GM12878 (cell line): ENCODE results near the gene CDCP2.

Experiments
- ASH2L ChIP-seq: fragments of 300-600, 200-600 bp; sonication (generic); IDR thresholded peaks from 2 replicates; pipeline ENCODE4 v1.6.1; 2017; ENCODE audit warnings: low read depth, mild to moderate bottlenecking, borderline replicate concordance
- ATF2 ChIP-seq: IDR thresholded peaks from 2 replicates; pipeline ENCODE4 v1.6.1; 2012; ENCODE audit warnings: low read length, inconsistent platforms
- ATF3 ChIP-seq: IDR thresholded peaks from 2 replicates; pipeline ENCODE4 v1.6.1; 2011; ENCODE audit warnings: low read depth, mild to moderate bottlenecking, low read length, moderate library complexity, borderline replicate concordance; ENCODE audit errors: extremely low read depth
- CTCF ChIP-seq, 3 experiments: IDR thresholded peaks in 2 of 3; conservative IDR thresholded peaks in 1 of 3; 2 replicates each; pipeline ENCODE4 v1.5.1; 2011; ENCODE audit warnings: low read depth in 3 of 3, low read length in 3 of 3, mild to moderate bottlenecking in 3 of 3, control low read depth in 2 of 3, moderate library complexity in 2 of 3, inconsistent platforms in 1 of 3, mixed read lengths in 1 of 3; ENCODE audit not compliant: control insufficient read depth in 2 of 3, insufficient read depth in 1 of 3; ENCODE audit errors: extremely low read depth in 1 of 3
- NBN ChIP-seq: fragments of 450-650 bp; IDR thresholded peaks from 2 replicates; pipeline ENCODE4 v1.6.1; 2016
- NR2C1 ChIP-seq: fragments of 450-650 bp; IDR thresholded peaks from 2 replicates; pipeline ENCODE4 v1.6.1; 2017; ENCODE audit warnings: antibody characterized with exemption, mild to moderate bottlenecking, moderate library complexity
- PBX3 ChIP-seq: IDR thresholded peaks from 2 replicates; pipeline ENCODE4 v1.6.1; 2011; ENCODE audit warnings: mild to moderate bottlenecking, low read depth, low read length, moderate library complexity; ENCODE audit not compliant: insufficient replicate concordance
- REST ChIP-seq: IDR thresholded peaks from 2 replicates; pipeline ENCODE4 v1.6.1; 2012; ENCODE audit warnings: mild to moderate bottlenecking, low read depth, low read length
- SIN3A ChIP-seq: IDR thresholded peaks from 2 replicates; pipeline ENCODE4 v1.6.1; 2012; ENCODE audit warnings: low read depth, low read length, improper control_type of control experiment
- SMAD1 ChIP-seq: fragments of 450-650 bp; IDR thresholded peaks from 2 replicates; pipeline ENCODE4 v1.6.1; 2018; ENCODE audit warnings: mild to moderate bottlenecking, low read depth; ENCODE audit not compliant: partially characterized antibody
- SMC3 ChIP-seq: IDR thresholded peaks from 2 replicates; pipeline ENCODE4 v1.6.1; 2011; ENCODE audit warnings: low read length, improper control_type of control experiment, borderline replicate concordance
- SREBF2 ChIP-seq: IDR thresholded peaks from 2 replicates; pipeline ENCODE4 v1.6.1; 2012; ENCODE audit warnings: mild to moderate bottlenecking, low read length
- TBL1XR1 ChIP-seq: IDR thresholded peaks from 2 replicates; pipeline ENCODE4 v1.6.1; 2012; ENCODE audit warnings: low read depth, low read length, improper control_type of control experiment
- ZBTB40 ChIP-seq: fragments of 450-650 bp; IDR thresholded peaks from 2 replicates; pipeline ENCODE4 v1.6.1; 2016; ENCODE audit warnings: mild to moderate bottlenecking, moderate library complexity, borderline replicate concordance

- no peak for TF ChIP-seq NBN
- TF ChIP-seq SMC3, result no peak
- TF ChIP-seq ATF2, result no peak
- TF ChIP-seq ZBTB40, result no peak
- TF ChIP-seq CTCF (IDR thresholded peaks at IDR 0.05 in 2 of 3, conservative IDR thresholded peaks at IDR 0.05 in 1 of 3; ENCODE audit: control insufficient read depth in 2 of 3, extremely low read depth in 1 of 3, insufficient read depth in 1 of 3, low read depth in 3 of 3, low read length in 3 of 3), result no peak
- TF ChIP-seq PBX3, result no peak
- no peak for TF ChIP-seq SREBF2
- TF ChIP-seq NR2C1, result no peak
- no peak for TF ChIP-seq ATF3
- TF ChIP-seq SIN3A, result no peak
- TF ChIP-seq ASH2L, result no peak
- no peak for TF ChIP-seq SMAD1
- TF ChIP-seq REST, result no peak
- TF ChIP-seq TBL1XR1, result no peak
Observed at GRCh38 chr1:54156986-54157385, 4.2 kb upstream of the CDCP2 start.
